Kidney tubule cell (primary cell): Measurements from ENCODE around the gene DCBLD2.

Experiments
- DNase-seq: peaks from one replicate; pipeline ENCODE4 v3.0.0-alpha.2; 2018; ENCODE audit warnings: low spot score

The DCBLD2 gene

DNA sequence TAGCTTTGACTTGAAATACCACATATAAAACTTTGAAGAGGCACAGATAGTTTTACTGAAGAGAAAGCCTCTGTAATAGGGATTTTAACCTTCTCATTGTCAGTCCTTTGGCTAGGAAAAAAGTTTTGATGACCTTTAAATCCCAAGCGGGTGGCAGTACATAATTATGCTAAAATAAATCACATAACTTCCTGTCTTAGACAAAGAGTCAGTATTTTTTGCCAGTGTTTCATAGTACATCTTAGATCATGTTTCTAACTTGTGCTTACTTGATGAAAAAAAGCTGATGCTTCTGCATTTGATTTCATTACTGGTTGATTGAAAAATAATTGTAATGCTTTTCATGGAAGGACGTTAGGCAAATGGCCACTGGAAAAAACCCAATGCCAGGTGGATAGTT is 132.5 kb downstream of the DCBLD2 start:
- no peak for DNase-seq

- no peak for DNase-seq
Observed at GRCh38 chr3:98766924-98767323, 134.6 kb downstream of the DCBLD2 start.

- DNase-seq: no peak
Observed at GRCh38 chr3:98765721-98766120, 135.8 kb downstream of the DCBLD2 start.

- no peak for DNase-seq
Observed at GRCh38 chr3:98764472-98764884, 137.0 kb downstream of the DCBLD2 start.

- no peak for DNase-seq
Observed at GRCh38 chr3:98763819-98764418, 137.6 kb downstream of the DCBLD2 start.

GRCh38 chr3:98763076-98763475 is 138.4 kb downstream of the DCBLD2 start, which contains the start of gene ST3GAL6:
Gene ST3GAL6, plus strand, starts transcription at chr3:98763340. Its CDS starts 5,101 bp downstream, at chr3:98768441.
- no peak for DNase-seq

DNA sequence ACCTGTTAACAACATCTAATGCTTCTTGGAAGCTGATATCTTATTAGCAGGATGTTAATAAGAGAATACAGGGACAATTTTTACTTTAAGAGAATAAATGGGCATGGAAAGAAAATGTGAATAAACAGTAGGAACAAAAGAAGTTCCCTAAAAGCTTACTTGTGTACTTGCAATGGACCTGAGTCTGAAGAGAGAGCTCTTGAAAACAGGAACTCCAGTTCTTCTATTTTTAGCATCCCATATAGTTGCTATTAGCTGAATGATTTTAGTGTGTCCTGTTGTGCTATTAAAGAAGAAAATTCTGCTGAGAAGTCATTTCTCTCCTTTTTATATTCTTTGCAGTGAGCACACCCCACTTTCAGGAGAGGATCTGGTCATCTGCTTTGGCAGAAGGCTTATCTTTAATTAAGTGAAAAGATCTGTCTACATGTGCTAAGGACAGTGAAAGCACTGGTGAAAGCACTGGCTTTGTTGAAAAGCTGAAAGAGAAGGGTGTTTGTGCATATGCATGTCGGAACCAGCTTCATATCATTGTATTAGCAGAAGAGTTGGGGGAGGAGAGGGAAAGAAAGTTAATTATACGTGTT is 139.8 kb downstream of the DCBLD2 start:
- no peak for DNase-seq

- no peak for DNase-seq
Observed at GRCh38 chr3:98759629-98760028, 141.9 kb downstream of the DCBLD2 start.

DNA sequence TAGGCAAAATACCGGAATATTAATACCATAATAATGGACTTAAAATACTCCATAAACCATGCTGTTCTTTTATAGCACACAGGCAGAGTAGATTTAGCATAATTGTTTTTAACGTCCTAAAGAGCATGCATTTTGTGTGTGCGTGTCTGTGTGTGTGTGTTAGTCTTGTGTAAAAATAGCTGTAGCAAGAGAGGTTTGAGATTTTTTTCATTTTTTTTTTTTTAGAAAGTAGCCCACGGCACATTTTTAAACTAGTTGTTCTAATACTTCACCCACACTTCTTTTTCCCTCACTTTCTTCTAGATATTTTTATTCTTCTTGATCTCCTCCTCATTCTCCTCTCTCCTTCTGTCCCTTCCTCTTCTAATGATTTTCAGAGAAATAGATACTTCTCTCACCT is 145.9 kb downstream of the DCBLD2 start:
- DNase-seq: no peak

DNA sequence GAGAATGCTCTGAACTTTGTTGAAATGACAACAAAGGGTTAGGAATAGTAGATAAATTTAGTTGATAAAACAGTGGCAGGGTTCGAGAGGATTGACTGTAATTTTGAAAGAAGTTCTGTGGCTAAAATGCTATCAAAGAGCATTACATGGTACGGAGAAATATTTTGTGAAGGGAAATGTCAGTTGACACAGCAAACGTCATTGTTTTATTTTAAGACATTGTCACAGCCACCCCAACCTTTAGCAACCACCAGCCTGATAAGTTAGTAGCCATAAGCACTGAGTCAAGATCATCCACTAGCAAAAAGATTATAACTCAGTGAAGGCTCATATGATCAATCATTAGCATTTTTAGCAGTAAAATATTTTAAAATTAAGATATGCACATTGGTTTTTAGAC is 147.0 kb downstream of the DCBLD2 start:
- DNase-seq: no peak

GRCh38 chr3:98750276-98750919 is 151.1 kb downstream of the DCBLD2 start:
- DNase-seq: peak; percentile 41

DNA sequence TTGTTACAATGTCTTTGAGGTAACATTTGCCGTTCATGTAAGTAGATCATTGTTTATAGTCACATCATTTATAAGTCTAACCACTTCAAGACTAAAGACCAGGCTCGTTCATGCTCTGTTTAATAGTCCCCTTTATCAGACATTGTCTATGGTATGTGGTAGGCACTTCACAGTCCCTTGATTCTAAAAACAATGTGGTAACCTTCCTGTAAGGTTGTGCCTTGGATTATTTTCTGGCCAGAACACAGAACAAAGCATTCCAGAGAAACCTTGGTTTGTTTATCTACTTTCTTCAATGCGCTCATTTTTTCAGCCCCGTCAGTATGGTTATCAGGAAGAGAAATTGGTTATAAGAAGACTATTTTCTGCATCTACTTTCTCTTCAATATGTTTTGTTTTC is 154.6 kb downstream of the DCBLD2 start:
- DNase-seq: no peak

GRCh38 chr3:98746122-98746521 is 155.4 kb downstream of the DCBLD2 start:
- DNase-seq: no peak
